Testis (tissue), 3 donors: ENCODE data around the gene KCNQ1. TPM values are rescaled to one million over a fixed set of nuclear protein-coding genes. Genes with fewer than 3 reads are reported as not detected.

Experiments
- DNase-seq: peaks from one replicate; pipeline ENCODE4 v3.0.0-alpha.2; 2019
- H3K27ac ChIP-seq, 2 donors: fragments of 200-600 bp; sonication (generic); one replicate each; pipeline ENCODE4 v1.5.1; 2019
- H3K27me3 ChIP-seq: fragments of 200-600 bp; sonication (generic); one replicate; pipeline ENCODE4 v1.5.1; 2019
- H3K36me3 ChIP-seq: fragments of 200-600 bp; sonication (generic); one replicate; pipeline ENCODE4 v1.5.1; 2017; ENCODE audit warnings: low read depth; ENCODE audit errors: missing control alignments
- H3K4me1 ChIP-seq: fragments of 200-600 bp; sonication (generic); one replicate; pipeline ENCODE4 v1.5.1; 2019
- H3K4me3 ChIP-seq, 2 donors: fragments of 200-600 bp; sonication (generic); one replicate each; pipeline ENCODE4 v1.5.1; 2017 to 2019
- H3K9me3 ChIP-seq: fragments of 200-600 bp; sonication (generic); one replicate; pipeline ENCODE4 v1.5.1; 2017
- CTCF ChIP-seq, 3 experiments: fragments of 450-650 bp in 2 of 3; fragments of 200-600 bp in 1 of 3; sonication (generic) in 1 of 3; IDR thresholded peaks; one replicate each; pipeline ENCODE4 v1.5.1; 2016 to 2019; ENCODE audit warnings: antibody characterized with exemption in 3 of 3, mild to moderate bottlenecking in 2 of 3, moderate library complexity in 1 of 3
- POLR2A ChIP-seq: fragments of 450-650 bp; IDR thresholded peaks from one replicate; pipeline ENCODE4 v1.6.1; 2017; ENCODE audit warnings: antibody characterized with exemption, mild to moderate bottlenecking, moderate library complexity
- WGBS, 2 donors: methylation state at CpG; one replicate each; pipeline ENCODE4 v1.1.5; 2018; 5-methylcytosine and 5-hydroxymethylcytosine counted together
- intact Hi-C: fragments of 100-400 bp; cut with DNase I; formaldehyde crosslinking; loops from one replicate; pipeline ENCODE4 v1.15.1; 2023; ENCODE audit warnings: low total_unique reads
- polyA plus RNA-seq: library from polyadenylated mRNA; stranded (reverse); fragments of 350-450 nt; fragmentation: Illumina TruSeq; extraction: RNeasy Lipid Tissue Mini Kit (QIAGEN cat#74804); gene quantifications from one replicate; pipeline ENCODE4 v1.2.3, GENCODE V29; 2014; ENCODE audit warnings: low read depth, low replicate concordance; ENCODE audit not compliant: insufficient read depth
- total RNA-seq, 2 donors: library from RNA; depleted of rRNA; stranded (reverse); fragments of >200 nt; gene quantifications; one replicate each; pipeline ENCODE4 v1.2.3, GENCODE V29; 2016

Gene KCNQ1
- total and polyA plus RNA-seq, 3 donors from 2014 or later, result 6.0 to 24.2 (median 12.8) TPM

GRCh38 chr11:2575591-2576051 is 130.8 kb downstream of the KCNQ1 start:
- Histone ChIP-seq H3K36me3 (no peaks in the 10 kb centered on the region), H3K27me3 (no peaks in the 10 kb centered on the region), H3K27ac (no peak overlapping the region), H3K4me1 (no peaks in the 10 kb centered on the region), H3K4me3 (no peak overlapping the region), H3K9me3 (no peaks in the 10 kb centered on the region)
- TF ChIP-seq POLR2A (no peak), CTCF (IDR thresholded peaks at IDR 0.05) (no peak)
- DNase-seq, result no peak
- WGBS, 2 donors, result 93 to 95% methylated on average over 11 to 17 of the region's 17 CpGs
- intact Hi-C loops, result no loop called here

DNA sequence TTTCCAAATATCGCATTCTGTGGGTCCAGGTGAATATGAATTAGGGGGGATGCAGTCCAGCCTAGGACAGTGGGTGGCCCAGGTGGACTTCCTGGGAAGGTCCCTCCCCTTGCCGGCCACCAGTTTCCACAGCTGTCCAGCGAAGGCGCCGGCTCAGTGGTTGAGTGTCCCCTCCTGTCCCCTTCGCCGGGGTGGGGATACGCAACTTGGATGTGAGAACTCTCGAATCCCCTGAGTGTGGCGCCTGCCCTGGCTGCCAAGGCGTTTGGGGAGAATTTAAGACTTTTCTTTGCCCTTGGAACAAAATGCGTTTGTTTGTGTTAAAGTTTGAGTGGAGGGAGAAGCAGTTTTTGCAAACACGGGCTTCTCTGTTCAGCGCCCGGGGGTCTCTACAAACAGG is 131.3 kb downstream of the KCNQ1 start:
- H3K4me1 ChIP-seq, result no peaks in the 10 kb centered on the region
- DNase-seq, result no peak
- TF ChIP-seq CTCF (IDR thresholded peaks at IDR 0.05) (no peak), POLR2A (no peak)
- H3K27me3 ChIP-seq, result no peaks in the 10 kb centered on the region
- H3K9me3 ChIP-seq, result no peaks in the 10 kb centered on the region
- 94 to 97% methylated on average over 15 of the region's 15 CpGs for WGBS, 2 donors
- no peaks in the 10 kb centered on the region for H3K36me3 ChIP-seq
- no peak overlapping the region for H3K27ac ChIP-seq
- intact Hi-C loops, result no loop called here
- no peak overlapping the region for H3K4me3 ChIP-seq

DNA sequence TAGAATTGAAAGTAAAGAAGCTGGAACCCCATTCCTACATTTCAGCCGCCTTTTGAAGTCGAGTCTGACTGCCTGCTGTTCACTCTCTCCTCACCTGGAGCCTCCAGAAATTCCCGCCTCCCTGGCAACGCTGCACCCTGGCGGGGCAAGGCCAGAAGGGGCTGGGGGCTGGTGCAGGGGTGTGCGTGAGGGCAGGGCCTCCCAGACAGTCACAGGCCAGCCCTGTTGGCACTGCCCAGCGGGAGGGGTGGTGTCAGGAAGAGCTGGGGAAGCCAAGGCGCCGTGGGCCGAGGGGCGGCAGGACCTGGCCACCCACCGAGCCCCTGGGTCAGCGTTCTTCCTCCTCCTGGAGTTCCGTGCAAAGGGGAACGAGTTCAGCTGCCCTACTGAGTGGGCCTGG is 131.7 kb downstream of the KCNQ1 start:
- DNase-seq, result no peak
- Histone ChIP-seq H3K36me3 (no peaks in the 10 kb centered on the region), H3K27me3 (no peaks in the 10 kb centered on the region), H3K9me3 (no peaks in the 10 kb centered on the region), H3K27ac (no peak overlapping the region), H3K4me3 (no peak overlapping the region), H3K4me1 (no peaks in the 10 kb centered on the region)
- TF ChIP-seq CTCF (IDR thresholded peaks at IDR 0.05) (no peak), POLR2A (no peak)
- intact Hi-C loops, result no loop called here
- 92 to 96% methylated on average over 5 to 15 of the region's 15 CpGs for WGBS, 2 donors

- no peak for DNase-seq
- H3K27me3 ChIP-seq, result no peaks in the 10 kb centered on the region
- no peak overlapping the region for H3K4me3 ChIP-seq
- H3K36me3 ChIP-seq, result no peaks in the 10 kb centered on the region
- H3K4me1 ChIP-seq, result no peaks in the 10 kb centered on the region
- 93 to 95% methylated on average over 23 to 33 of the region's 33 CpGs for WGBS, 2 donors
- intact Hi-C loops, result no loop called here
- H3K9me3 ChIP-seq, result no peaks in the 10 kb centered on the region
- H3K27ac ChIP-seq, result no peak overlapping the region
- TF ChIP-seq CTCF (IDR thresholded peaks at IDR 0.05) (no peak), POLR2A (no peak)
Observed at GRCh38 chr11:2577031-2577990, 132.5 kb downstream of the KCNQ1 start.
